MV-4-11 (cell line): Measurements from ENCODE around the gene EXOC7.

Experiments
- DNase-seq: peaks from one replicate; lab custom pipeline; 2025; lab: John Stamatoyannopoulos, UW

The EXOC7 gene

DNA sequence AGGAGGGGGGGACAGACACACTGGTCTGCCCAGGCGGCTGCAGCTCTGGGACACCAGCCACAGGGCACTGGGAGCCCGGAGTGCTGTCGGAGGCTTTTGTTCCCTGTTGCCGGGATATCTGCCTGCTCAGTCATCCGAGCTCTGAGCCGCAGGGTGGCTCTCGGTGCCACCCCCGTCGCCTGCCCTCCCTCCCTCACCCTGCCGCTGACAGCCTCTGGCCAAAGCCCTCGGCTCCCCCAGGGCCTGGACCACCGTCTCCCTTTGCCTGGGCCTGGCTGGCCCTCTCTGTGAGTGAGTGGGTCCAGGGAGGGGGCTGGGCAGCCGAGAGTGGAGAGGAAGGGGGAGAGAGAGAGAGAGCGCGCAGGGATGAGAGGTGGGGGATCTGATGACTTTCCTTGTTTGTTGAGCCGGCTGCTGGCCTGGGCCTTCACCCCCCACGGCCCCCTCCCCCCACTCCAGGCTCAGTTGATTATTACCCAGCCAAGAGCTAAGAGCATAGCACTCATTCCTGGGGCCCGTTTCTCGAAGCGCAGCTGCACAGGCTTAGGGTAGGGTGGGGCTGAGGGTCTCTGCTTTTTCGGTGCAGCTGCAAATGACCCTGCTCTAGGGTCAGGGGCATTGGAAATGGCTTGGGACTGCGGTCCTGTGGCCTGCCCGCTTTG lies 34.8 kb upstream of the EXOC7 start:
- DNase-seq = no peak

- DNase-seq = no peak
Measured at GRCh38 chr17:76137351-76138233, 34.0 kb upstream of the EXOC7 start.

DNA sequence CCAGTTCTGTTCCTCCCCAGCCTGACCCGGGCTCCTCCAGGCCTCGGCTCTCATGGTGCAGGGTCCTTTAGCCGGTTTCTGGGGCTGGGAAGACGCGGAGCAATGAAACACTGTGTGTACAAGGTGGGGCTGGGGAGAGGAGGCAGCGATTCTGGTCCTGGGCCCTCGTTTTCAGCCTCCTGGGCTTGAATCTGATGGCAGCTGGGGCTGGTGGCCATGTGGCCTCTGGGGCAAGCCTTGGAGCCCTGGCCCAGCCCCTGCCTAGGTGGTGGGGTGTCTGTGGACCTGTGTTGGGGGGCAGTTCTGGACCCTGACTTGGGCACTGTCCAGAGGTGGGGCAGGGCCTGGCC lies 33.4 kb upstream of the EXOC7 start:
- DNase-seq = no peak

GRCh38 chr17:76136276-76137000 lies 32.9 kb upstream of the EXOC7 start:
- no peak for DNase-seq

DNA sequence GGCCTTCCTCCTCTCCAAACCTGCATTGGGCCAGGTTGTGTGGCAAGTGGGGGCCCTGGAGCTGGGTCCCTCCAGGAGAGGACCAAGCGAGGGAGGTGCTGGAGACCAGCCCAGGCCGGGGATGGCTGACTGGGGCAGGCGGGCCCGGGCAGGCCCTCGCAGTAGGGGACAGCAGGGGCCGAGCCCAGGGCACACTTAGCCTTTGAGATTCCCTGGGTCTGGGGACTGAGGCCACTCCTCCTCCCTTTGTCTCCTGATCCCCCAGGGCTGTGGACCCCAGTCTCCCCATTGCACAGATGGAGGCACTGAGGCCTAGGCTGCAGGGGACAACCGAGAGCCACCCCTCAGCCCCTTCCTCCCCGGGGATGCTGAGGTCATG lies 32.2 kb upstream of the EXOC7 start:
- DNase-seq = no peak

DNA sequence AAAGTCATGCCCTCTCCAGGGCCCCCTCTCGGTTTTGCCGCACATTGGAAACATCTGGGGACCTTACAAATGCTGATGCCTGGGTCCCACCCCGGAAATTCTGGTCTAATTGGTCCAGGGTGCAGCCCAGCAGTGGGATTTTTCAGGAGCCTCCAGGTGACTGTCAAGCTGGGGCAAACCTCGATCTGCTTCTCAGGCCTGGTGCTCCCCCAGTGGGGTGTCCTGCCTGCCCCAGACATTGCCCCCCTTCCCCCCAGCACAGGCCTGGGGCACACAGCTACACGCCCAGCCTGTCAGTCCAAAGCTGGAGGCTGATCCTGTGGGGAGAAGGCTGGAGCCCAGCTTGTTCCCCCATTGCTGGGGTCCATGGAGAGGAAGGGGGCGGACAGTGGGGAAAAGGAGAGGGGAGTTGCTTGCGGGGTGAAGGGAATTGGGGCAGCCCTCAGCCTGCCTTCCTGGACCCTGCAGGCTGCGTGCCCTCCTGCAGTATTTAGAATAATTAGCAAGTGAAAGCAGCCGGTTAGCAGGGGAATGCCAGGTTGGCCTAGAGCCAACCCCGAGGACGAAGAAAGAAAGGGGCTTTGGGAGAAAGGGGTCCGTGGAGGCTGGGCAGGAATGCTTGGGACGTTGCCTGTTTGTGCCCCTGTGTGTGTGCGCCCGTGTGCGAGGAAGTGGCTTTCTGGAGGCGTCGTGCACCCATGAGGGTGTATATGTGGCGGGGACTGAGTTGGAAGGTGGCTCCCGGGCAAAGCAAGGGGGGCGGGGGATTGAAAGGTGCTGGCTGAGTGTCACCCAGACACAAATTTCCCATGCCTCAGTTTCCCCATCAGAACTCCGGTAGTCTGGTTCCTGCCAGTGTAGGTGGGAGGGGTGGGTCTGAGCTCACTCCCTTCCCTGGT lies 31.6 kb upstream of the EXOC7 start:
- DNase-seq = no peak

- DNase-seq = no peak
Measured at GRCh38 chr17:76132574-76133338, 29.2 kb upstream of the EXOC7 start.

GRCh38 chr17:76131692-76132573 lies 28.3 kb upstream of the EXOC7 start:
- no peak for DNase-seq

- DNase-seq = no peak
Measured at GRCh38 chr17:76131051-76131691, 27.6 kb upstream of the EXOC7 start.

- DNase-seq = no peak
Measured at GRCh38 chr17:76130473-76130872, 26.9 kb upstream of the EXOC7 start.

DNA sequence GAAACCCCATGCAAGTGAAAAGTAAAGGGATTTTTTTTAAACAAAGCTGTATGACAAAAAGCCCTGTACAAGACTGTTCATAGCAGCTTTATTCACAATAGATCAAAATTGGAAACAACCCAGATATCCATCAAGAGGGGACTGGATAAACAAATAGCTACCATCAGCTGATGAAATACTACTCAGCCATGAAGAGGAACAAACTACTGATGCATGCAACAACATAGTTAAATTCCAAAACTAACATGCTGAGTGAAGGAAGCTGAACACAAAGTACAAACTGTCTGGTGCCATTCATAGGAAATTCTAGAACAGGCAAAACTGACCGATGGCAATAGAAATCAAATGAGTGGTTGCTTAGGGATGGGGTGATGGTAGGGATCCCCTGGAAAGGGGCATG lies 22.3 kb upstream of the EXOC7 start:
- DNase-seq = no peak

DNA sequence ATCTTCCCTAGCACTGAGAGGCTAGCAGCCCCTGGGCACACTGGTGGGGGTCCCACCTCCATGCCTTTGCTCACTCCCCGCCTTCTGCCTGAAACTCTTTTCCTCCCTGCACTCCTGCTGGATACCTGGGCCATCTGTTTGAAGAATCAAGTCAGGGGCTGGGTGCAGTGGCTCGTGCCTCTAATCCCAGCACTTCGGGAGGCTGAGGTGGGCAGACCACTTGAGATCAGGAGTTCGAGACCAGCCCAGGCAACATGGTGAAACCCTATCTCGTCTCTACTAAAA lies 21.7 kb upstream of the EXOC7 start:
- DNase-seq = no peak

GRCh38 chr17:76124582-76125390 lies 21.2 kb upstream of the EXOC7 start:
- no peak for DNase-seq

GRCh38 chr17:76123749-76124581 lies 20.4 kb upstream of the EXOC7 start:
- DNase-seq = no peak

- no peak for DNase-seq
Measured at GRCh38 chr17:76123191-76123499, 19.6 kb upstream of the EXOC7 start.

DNA sequence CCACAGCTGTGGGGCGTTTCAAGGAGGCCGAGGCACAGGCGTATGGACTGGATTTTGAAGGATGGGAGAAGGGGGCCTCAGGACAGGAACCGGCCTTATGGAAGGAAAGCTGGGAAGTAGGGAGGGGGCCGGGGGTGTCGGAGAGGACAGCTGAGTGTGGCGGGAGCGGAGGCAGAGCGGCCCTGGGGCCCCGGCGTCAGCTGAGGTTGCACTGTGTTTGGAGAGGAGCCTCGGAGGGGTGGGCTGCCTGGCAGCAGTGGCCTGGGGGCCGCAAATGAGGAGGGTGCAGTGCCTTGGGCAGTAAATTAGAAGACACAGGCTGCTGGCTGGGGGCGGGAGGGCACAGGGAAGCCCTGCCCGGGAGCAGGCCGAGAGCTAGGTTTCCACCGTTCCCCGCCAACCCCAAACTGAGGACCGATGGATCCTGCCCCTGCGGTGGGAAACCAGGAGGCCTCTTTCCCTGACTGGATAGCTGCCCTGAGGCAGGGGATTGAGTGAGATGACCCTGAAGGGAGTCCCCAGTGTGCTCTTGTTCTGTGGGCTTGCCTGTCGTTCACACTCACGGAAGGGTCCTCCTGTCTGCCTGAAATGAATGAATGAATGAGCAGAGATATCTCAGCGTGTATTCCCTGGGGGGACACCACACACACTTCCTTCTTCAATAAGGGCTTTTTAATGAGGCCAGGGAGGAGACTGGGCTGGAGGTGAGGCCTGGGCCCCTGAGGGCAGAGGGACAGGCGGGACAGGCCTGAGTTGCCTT lies 19.0 kb upstream of the EXOC7 start:
- DNase-seq = no peak

GRCh38 chr17:76121932-76122430 lies 18.4 kb upstream of the EXOC7 start:
- no peak for DNase-seq
